Measurements from ENCODE around the gene ODR4.

The ODR4 gene

DNA sequence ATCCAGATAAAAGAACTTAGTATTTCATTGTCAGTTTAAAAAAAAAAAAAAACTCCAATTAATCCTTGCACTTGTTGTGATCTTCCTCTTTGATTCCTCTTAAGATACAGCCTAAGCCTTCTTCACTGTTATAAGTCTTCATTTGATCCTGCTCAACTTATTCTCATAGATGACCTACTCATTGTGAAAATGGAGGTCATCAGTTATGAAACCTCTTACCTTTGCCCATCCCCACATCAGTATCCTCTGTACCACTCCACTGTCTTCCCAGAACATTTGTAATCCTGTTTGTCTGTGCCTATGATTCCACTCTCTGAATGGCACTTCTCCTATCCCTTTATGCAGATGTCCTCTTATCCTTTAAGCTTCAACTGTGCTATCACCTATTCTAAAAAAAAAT is 28.0 kb downstream of the ODR4 start:
- Mint-ChIP-seq H3K36me3 (ENCODE audit: low read depth) (peaks cover 32% of the 10 kb centered on the region), H3K9me3 (no peaks in the 10 kb centered on the region), H3K27me3 (no peaks in the 10 kb centered on the region), H3K4me3 (no peak overlapping the region), H3K27ac (no peak overlapping the region), H3K4me1 (peaks cover 2% of the 10 kb centered on the region)
- no peak for ATAC-seq
- DNase-seq, result no peak

- DNase-seq, result no peak
- no peak overlapping the region for H3K27ac Mint-ChIP-seq
- H3K4me3 Mint-ChIP-seq, result no peak overlapping the region
- no peaks in the 10 kb centered on the region for H3K27me3 Mint-ChIP-seq
- no peak for ATAC-seq
- peaks cover 2% of the 10 kb centered on the region for H3K4me1 Mint-ChIP-seq
- H3K9me3 Mint-ChIP-seq, result no peaks in the 10 kb centered on the region
- peaks cover 30% of the 10 kb centered on the region for H3K36me3 Mint-ChIP-seq (ENCODE audit: low read depth)
These were observed 28.9 kb downstream of the ODR4 start for GRCh38 chr1:186404454-186405051.

DNA sequence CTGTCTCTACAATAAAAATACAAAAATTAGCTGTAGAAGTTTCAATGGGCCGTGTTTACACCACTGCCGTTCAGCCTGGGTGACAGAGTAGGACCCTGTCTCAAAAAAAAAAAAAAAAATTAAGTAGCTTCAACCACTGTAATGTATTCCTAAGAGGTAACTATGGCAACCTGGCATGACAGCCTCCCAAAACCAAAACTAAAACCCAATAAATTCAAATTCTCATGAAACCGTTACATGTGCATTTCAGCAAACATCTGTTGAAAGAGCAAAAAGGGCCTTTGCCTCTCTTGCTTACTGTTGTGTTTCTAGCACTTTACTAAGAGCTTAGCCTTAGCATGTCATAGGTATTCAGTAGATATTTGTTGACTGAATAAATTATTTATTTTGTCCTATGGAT is 33.5 kb downstream of the ODR4 start:
- peaks cover 32% of the 10 kb centered on the region for H3K36me3 Mint-ChIP-seq (ENCODE audit: low read depth)
- H3K27ac Mint-ChIP-seq, result no peak overlapping the region
- DNase-seq (no peak), ATAC-seq (no peak)
- peaks cover 2% of the 10 kb centered on the region for H3K4me1 Mint-ChIP-seq
- no peaks in the 10 kb centered on the region for H3K27me3 Mint-ChIP-seq
- no peaks in the 10 kb centered on the region for H3K9me3 Mint-ChIP-seq
- H3K4me3 Mint-ChIP-seq, result no peak overlapping the region

- Mint-ChIP-seq H3K36me3 (ENCODE audit: low read depth) (peaks cover 15% of the 10 kb centered on the region), H3K4me1 (no peaks in the 10 kb centered on the region), H3K27me3 (no peaks in the 10 kb centered on the region), H3K4me3 (no peak overlapping the region), H3K9me3 (no peaks in the 10 kb centered on the region), H3K27ac (no peak overlapping the region)
- DNase-seq (no peak), ATAC-seq (no peak)
These were observed 37.7 kb downstream of the ODR4 start for GRCh38 chr1:186413319-186413718.

GRCh38 chr1:186418503-186418902 is 42.9 kb downstream of the ODR4 start:
- Mint-ChIP-seq H3K4me3 (no peak overlapping the region), H3K4me1 (peaks cover 4% of the 10 kb centered on the region), H3K27me3 (no peaks in the 10 kb centered on the region), H3K27ac (no peak overlapping the region), H3K36me3 (ENCODE audit: low read depth) (peaks cover 31% of the 10 kb centered on the region), H3K9me3 (no peaks in the 10 kb centered on the region)
- ATAC-seq, result no peak
- no peak for DNase-seq

DNA sequence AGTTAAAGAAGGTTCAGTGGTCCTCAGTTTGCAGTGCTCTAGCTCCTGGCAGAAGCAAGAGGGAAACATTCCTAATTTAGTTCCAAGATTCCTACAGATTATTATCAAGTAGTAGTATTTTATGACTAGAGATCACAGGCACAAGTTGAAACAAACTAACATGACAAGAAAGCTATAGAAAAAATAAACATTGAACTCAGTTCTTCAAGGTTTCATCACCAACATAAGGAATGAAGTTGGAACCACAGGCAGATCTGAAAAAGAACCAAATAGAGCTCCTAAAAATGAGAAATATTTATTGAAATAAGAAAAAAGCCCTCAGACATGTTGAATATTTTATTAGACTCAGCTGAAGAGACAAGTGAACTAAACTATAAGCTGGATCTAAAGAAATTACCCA is 44.7 kb downstream of the ODR4 start:
- ATAC-seq (no peak), DNase-seq (no peak)
- H3K27me3 Mint-ChIP-seq, result no peaks in the 10 kb centered on the region
- no peak overlapping the region for H3K4me3 Mint-ChIP-seq
- no peak overlapping the region for H3K27ac Mint-ChIP-seq
- no peaks in the 10 kb centered on the region for H3K9me3 Mint-ChIP-seq
- peaks cover 27% of the 10 kb centered on the region for H3K36me3 Mint-ChIP-seq (ENCODE audit: low read depth)
- H3K4me1 Mint-ChIP-seq, result peaks cover 4% of the 10 kb centered on the region

DNA sequence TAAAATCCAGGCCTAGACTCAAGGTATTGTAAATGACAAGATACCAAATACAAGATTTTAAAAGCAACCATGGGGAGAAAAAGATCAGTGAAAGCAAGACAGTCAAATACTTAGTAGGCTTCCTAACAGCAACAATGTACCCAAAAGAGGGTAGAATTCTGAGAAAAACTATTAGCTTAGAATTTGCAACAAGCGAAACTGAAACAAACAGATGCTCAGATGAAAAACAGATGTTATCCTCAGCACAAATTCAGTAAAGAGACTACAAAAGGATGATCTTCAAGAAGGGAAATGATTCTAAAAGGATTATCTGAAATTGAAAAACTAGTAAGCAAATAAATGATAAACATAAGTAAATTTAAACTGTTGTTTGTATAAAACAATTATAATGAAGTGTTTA is 45.3 kb downstream of the ODR4 start:
- Mint-ChIP-seq H3K27ac (no peak overlapping the region), H3K4me1 (peaks cover 4% of the 10 kb centered on the region), H3K9me3 (no peaks in the 10 kb centered on the region), H3K36me3 (ENCODE audit: low read depth) (peaks cover 24% of the 10 kb centered on the region), H3K27me3 (no peaks in the 10 kb centered on the region), H3K4me3 (no peak overlapping the region)
- no peak for DNase-seq
- no peak for ATAC-seq

- Mint-ChIP-seq H3K4me1 (peaks cover 4% of the 10 kb centered on the region), H3K36me3 (ENCODE audit: low read depth) (peaks cover 24% of the 10 kb centered on the region), H3K27me3 (no peaks in the 10 kb centered on the region), H3K27ac (no peak overlapping the region), H3K9me3 (no peaks in the 10 kb centered on the region), H3K4me3 (no peak overlapping the region)
- no peak for DNase-seq
- no peak for ATAC-seq
These were observed 45.8 kb downstream of the ODR4 start for GRCh38 chr1:186421446-186421845.

DNA sequence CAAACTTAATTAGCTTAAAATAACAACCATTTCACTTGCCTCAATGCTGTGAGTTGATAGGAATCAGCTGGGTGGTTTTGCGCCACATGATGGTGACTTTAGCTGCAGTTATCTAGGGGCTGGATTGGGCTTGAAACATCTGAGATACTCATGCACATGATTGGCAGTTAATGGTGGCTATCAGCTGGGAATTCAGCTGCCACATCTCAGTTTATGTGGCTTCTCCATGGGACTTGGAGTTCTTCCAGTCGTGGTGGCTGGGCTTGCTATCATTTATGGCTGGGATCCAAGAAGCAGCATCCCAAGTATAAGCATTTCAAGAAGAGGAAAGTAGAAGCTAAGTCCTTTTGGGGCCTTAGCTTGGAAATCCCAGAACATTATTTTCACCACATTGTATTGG is 48.9 kb downstream of the ODR4 start:
- H3K4me3 Mint-ChIP-seq, result no peak overlapping the region
- H3K36me3 Mint-ChIP-seq (ENCODE audit: low read depth), result peaks cover 15% of the 10 kb centered on the region
- no peak overlapping the region for H3K27ac Mint-ChIP-seq
- peaks cover 4% of the 10 kb centered on the region for H3K4me1 Mint-ChIP-seq
- H3K27me3 Mint-ChIP-seq, result no peaks in the 10 kb centered on the region
- DNase-seq (no peak), ATAC-seq (no peak)
- H3K9me3 Mint-ChIP-seq, result no peaks in the 10 kb centered on the region

DNA sequence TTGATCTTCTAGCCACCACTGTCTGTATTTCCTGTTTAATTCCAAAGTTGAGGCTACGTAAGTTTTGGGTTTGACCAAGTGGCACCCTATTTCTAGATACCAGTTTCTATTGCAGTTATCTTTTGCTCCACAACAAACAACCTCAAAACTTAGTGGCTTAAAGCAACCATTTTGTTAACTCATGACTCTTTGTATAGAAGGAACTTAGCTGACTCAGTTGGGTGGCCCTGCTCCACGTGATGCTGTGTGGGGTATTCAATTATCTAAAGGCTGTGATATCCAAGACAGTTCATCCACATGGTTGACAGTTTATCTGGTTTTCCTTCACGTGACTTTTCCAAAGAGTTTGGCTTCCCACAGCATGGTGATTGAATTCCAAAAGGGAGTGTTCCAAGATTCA is 50.5 kb downstream of the ODR4 start:
- Mint-ChIP-seq H3K4me1 (no peaks in the 10 kb centered on the region), H3K27ac (no peak overlapping the region), H3K4me3 (no peak overlapping the region), H3K27me3 (no peaks in the 10 kb centered on the region), H3K9me3 (no peaks in the 10 kb centered on the region), H3K36me3 (ENCODE audit: low read depth) (peaks cover 9% of the 10 kb centered on the region)
- DNase-seq (no peak), ATAC-seq (no peak)

DNA sequence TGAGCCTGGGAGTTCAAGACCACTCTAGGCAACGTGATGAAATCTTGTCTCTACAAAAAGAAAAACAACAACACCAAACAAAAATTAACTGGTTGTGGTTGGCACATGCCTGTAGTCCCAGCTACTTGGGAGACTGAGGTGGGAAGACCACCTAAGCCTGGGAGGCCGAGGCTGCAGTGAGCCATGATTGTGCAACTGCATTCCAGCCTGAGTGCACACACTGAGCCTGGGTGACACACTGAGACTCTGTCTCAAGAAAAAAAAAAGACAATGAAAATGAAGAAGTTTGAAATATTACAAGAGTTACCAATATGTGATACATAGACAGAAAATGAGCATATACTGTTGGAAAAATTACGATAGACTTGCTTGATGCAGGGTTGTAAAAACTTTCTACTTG is 53.4 kb downstream of the ODR4 start:
- Mint-ChIP-seq H3K9me3 (no peaks in the 10 kb centered on the region), H3K27me3 (no peaks in the 10 kb centered on the region), H3K4me1 (no peaks in the 10 kb centered on the region), H3K27ac (no peak overlapping the region), H3K4me3 (no peak overlapping the region), H3K36me3 (ENCODE audit: low read depth) (peaks cover 3% of the 10 kb centered on the region)
- DNase-seq (no peak), ATAC-seq (no peak)

DNA sequence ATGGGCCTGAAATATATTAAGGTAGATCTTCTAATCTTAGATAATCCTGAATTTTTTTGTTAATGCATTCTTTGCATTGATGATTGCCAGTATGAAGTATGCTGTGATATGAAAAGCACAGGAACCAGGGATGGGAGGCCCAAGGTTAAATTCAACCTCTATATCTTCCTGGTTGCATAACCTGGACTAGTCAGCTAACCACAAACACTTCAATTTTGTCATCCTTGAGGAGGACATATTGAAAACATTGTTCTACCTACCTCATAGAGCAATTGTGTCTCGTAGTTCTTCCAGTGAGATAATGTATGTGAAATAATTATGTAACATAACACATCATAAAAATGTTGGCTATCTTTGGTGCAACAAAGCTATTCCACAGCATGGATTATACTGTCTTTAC is 59.7 kb downstream of the ODR4 start:
- ATAC-seq (no peak), DNase-seq (no peak)
- Mint-ChIP-seq H3K27ac (no peak overlapping the region), H3K4me1 (no peaks in the 10 kb centered on the region), H3K27me3 (no peaks in the 10 kb centered on the region), H3K9me3 (no peaks in the 10 kb centered on the region), H3K4me3 (no peak overlapping the region), H3K36me3 (ENCODE audit: low read depth) (peaks cover 1% of the 10 kb centered on the region)

DNA sequence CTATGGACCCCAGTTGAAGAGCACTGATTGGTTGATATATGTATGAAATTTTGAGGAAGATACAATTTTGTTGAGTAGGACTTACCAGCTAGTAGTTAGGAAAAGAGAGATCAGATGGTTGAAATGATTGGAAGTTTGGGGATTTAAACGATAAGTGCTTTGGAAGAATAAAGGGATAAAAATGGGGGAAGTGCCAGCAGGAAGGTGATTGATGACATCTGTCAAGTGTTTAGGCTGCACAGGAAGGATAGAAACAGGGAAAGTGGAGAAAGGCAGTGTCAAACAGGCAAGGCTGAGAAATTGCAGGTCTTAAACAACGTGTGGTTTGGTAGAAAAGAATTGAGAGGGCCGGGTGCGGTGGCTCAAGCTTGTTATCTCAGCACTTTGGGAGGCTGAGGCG is 62.9 kb downstream of the ODR4 start:
- no peaks in the 10 kb centered on the region for H3K9me3 Mint-ChIP-seq
- no peak overlapping the region for H3K4me3 Mint-ChIP-seq
- H3K4me1 Mint-ChIP-seq, result peaks cover 9% of the 10 kb centered on the region
- peaks cover 1% of the 10 kb centered on the region for H3K36me3 Mint-ChIP-seq (ENCODE audit: low read depth)
- DNase-seq (no peak), ATAC-seq (no peak)
- no peaks in the 10 kb centered on the region for H3K27me3 Mint-ChIP-seq
- H3K27ac Mint-ChIP-seq, result no peak overlapping the region

DNA sequence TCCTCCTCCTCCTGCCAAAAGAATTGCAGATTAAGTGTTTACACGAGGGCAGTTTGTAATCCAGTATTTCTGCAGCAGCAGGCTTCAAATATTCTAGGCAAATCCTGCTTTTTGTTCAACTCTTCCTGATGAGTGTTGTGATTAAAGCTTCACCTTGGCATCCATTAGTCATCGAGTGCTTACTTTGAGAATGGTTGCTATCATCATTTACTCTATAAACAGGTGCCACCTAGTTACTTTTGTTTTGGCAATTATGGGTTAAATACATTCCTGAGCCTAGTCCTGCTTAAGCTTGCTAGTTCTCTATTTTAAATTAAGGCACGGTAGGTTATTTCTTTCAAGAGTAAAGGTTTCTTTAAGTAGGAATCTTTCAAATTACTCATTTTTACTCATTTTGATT is 64.9 kb downstream of the ODR4 start:
- Mint-ChIP-seq H3K36me3 (ENCODE audit: low read depth) (peaks cover 1% of the 10 kb centered on the region), H3K27me3 (no peaks in the 10 kb centered on the region), H3K4me1 (peaks cover 9% of the 10 kb centered on the region), H3K4me3 (no peak overlapping the region), H3K9me3 (no peaks in the 10 kb centered on the region), H3K27ac (no peak overlapping the region)
- ATAC-seq (no peak), DNase-seq (no peak)

- Mint-ChIP-seq H3K4me3 (no peak overlapping the region), H3K9me3 (no peaks in the 10 kb centered on the region), H3K36me3 (ENCODE audit: low read depth) (no peaks in the 10 kb centered on the region), H3K4me1 (peaks cover 9% of the 10 kb centered on the region), H3K27me3 (no peaks in the 10 kb centered on the region), H3K27ac (peak overlapping the region; percentile 3)
- DNase-seq (no peak), ATAC-seq (peak; percentile 40)
These were observed 67.2 kb downstream of the ODR4 start for GRCh38 chr1:186442651-186443375.

- Mint-ChIP-seq H3K27ac (no peak overlapping the region), H3K9me3 (no peaks in the 10 kb centered on the region), H3K4me1 (peaks cover 9% of the 10 kb centered on the region), H3K4me3 (no peak overlapping the region), H3K27me3 (no peaks in the 10 kb centered on the region), H3K36me3 (ENCODE audit: low read depth) (no peaks in the 10 kb centered on the region)
- DNase-seq, result no peak
- ATAC-seq, result no peak
These were observed 68.0 kb downstream of the ODR4 start for GRCh38 chr1:186443638-186444037.
